Nephron progenitor cell (in vitro differentiated cells): ENCODE data around the gene OMA1.
A peak's percentile ranks its signal among the peaks of the same experiment; 100 is the strongest.
"Not testable (repeated sequence)": the region's sequence is repeated elsewhere in the genome, so short reads cannot be mapped to it uniquely, and the experiment has no call there.

Source experiments
- DNase-seq: peaks from one replicate; pipeline ENCODE4 v3.0.0; 2021
- H3K27ac Mint-ChIP-seq: 2 replicates; pipeline ENCODE4 v1.8.0; 2021; ENCODE audit warnings: mild to moderate bottlenecking, moderate library complexity, mixed read lengths
- H3K27me3 Mint-ChIP-seq: 2 replicates; pipeline ENCODE4 v1.8.0; 2021; ENCODE audit warnings: mild to moderate bottlenecking, low read depth, mixed read lengths; ENCODE audit not compliant: poor library complexity
- H3K36me3 Mint-ChIP-seq: 2 replicates; pipeline ENCODE4 v1.8.0; 2021; ENCODE audit warnings: low read depth, mixed read lengths
- H3K4me1 Mint-ChIP-seq: 2 replicates; pipeline ENCODE4 v1.8.0; 2021; ENCODE audit warnings: mixed read lengths
- H3K4me3 Mint-ChIP-seq: 2 replicates; pipeline ENCODE4 v1.8.0; 2021; ENCODE audit warnings: mild to moderate bottlenecking, moderate library complexity, mixed read lengths
- H3K9me3 Mint-ChIP-seq: 2 replicates; pipeline ENCODE4 v1.8.0; 2021; ENCODE audit warnings: mild to moderate bottlenecking, moderate library complexity, mixed read lengths
- TF ChIP-seq, protein P1 (sequence below): fragments of 200-600 bp; sonication (generic); IDR thresholded peaks from 2 replicates; pipeline ENCODE4 v1.5.0; 2021; ENCODE audit warnings: antibody characterized with exemption

OMA1 gene

DNA sequence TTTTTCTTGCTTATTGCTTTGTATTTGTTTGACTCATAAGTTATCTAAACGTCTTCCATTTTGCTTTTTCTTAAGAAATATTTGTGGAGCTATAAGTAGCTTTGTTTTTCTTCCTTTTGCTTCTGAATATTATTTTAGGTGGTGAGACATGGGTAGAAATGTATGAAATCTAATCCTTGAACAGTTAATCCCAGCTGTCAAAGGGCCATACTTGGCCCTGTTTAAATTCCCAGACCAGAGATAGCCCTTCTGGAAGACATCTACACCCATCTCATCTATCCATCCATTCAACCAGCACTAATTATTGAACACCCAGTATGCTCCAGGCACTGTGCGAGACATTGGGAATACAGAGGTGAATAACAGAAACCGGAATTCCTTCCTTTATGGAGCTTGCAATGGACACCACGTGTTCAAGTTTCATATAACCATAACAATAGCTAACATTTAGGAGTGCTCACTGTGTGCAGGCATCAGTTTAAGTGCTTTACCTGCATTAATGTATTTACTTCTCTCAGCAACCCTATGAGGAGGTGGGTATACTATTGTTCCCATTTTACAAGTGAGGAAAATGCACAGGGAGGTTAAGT, 21.8 kb upstream of the OMA1 start:
- H3K9me3 Mint-ChIP-seq: no peaks in the 10 kb centered on the region
- H3K27ac Mint-ChIP-seq: no peak overlapping the region
- H3K4me1 Mint-ChIP-seq: peaks cover 16% of the 10 kb centered on the region
- TF ChIP-seq, protein P1, sequence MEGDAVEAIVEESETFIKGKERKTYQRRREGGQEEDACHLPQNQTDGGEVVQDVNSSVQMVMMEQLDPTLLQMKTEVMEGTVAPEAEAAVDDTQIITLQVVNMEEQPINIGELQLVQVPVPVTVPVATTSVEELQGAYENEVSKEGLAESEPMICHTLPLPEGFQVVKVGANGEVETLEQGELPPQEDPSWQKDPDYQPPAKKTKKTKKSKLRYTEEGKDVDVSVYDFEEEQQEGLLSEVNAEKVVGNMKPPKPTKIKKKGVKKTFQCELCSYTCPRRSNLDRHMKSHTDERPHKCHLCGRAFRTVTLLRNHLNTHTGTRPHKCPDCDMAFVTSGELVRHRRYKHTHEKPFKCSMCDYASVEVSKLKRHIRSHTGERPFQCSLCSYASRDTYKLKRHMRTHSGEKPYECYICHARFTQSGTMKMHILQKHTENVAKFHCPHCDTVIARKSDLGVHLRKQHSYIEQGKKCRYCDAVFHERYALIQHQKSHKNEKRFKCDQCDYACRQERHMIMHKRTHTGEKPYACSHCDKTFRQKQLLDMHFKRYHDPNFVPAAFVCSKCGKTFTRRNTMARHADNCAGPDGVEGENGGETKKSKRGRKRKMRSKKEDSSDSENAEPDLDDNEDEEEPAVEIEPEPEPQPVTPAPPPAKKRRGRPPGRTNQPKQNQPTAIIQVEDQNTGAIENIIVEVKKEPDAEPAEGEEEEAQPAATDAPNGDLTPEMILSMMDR: no peak
- peaks cover 36% of the 10 kb centered on the region for H3K27me3 Mint-ChIP-seq
- no peak overlapping the region for H3K4me3 Mint-ChIP-seq
- no peak for DNase-seq
- H3K36me3 Mint-ChIP-seq: no peaks in the 10 kb centered on the region

DNA sequence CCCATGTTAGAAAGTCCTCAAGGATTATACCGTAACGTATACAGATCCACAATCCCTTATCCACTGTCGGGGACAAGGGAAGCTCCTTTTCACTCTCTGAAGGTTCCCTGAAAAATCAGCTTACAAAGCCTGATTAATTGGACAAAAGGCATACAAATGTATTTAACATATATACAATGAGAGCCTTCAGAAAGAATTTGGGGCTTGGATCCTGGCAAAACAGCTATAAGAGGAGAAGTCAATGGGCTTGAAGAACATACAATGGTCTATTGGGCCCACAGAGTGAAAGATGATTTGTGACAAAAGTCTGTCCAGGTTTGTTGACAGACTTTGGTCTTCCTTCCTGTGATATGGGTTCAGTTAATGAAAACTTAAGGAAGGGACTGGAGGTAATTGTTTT, 19.8 kb upstream of the OMA1 start:
- no peak overlapping the region for H3K27ac Mint-ChIP-seq
- H3K9me3 Mint-ChIP-seq: no peaks in the 10 kb centered on the region
- DNase-seq: no peak
- H3K36me3 Mint-ChIP-seq: no peaks in the 10 kb centered on the region
- TF ChIP-seq, protein P1: no peak
- no peak overlapping the region for H3K4me3 Mint-ChIP-seq
- H3K27me3 Mint-ChIP-seq: peaks cover 19% of the 10 kb centered on the region
- peaks cover 5% of the 10 kb centered on the region for H3K4me1 Mint-ChIP-seq

DNA sequence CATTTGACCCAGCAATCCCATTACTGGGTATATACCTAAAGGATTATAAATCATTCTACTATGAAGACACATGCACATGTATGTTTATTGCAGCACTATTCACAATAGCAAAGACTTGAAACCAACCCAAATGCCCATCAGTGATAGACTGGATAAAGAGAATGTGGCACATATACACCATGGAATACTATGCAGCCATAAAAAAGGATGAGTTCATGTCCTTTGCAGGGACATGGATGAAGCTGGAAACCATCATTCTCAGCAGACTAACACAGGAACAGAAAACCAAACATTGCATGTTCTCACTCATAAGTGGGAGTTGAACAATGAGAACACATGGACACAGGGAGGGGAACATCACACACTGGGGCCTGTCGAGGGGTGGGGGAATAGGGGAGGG, 17.2 kb upstream of the OMA1 start:
- not testable (repeated sequence) for DNase-seq, H3K4me1 Mint-ChIP-seq, H3K4me3 Mint-ChIP-seq, H3K27me3 Mint-ChIP-seq, H3K36me3 Mint-ChIP-seq, H3K27ac Mint-ChIP-seq
- H3K9me3 Mint-ChIP-seq: peaks cover 12% of the 10 kb centered on the region

DNA sequence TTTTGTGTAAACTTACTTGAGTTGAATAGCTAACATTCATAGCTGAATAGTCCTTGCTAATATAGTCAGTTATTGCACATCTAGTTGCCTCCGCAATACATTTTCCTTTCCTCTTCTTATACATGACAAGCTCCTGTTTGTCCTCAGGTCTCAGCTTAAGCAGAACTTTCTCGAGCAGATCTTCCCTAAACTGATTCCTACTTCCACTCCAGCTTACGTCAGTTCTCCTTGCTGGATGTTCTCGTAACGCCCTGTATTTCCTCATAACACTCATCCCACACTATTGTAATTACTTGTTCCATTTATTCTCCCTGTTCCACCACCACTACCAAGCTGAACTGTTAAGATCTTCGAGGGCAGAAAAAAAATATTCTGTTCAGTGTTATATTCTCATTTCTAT, 15.1 kb upstream of the OMA1 start:
- TF ChIP-seq, protein P1: no peak
- Mint-ChIP-seq H3K4me1 (no peaks in the 10 kb centered on the region), H3K27ac (no peak overlapping the region), H3K4me3 (no peak overlapping the region), H3K36me3 (no peaks in the 10 kb centered on the region), H3K27me3 (peaks cover 10% of the 10 kb centered on the region), H3K9me3 (peaks cover 15% of the 10 kb centered on the region)
- DNase-seq: no peak

DNA sequence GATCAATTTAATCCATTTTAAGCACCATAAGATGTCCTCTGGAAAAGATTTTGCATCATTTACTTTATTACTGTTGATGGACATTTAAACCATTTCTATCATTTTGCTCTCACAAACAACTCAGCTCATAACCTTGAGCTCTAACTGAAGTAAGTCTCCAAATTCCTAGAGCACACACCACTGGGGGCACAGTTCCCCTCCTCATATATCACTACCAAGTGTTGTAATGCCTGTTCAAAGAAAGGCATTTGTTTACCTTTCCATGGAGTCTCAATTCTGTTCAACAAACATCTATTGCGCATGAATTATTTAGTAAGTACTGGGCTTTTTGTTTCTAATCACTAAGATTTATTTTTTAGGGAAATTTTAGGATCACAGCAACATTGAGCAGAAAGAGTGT, 8.9 kb upstream of the OMA1 start:
- no peak overlapping the region for H3K4me3 Mint-ChIP-seq
- no peaks in the 10 kb centered on the region for H3K36me3 Mint-ChIP-seq
- H3K9me3 Mint-ChIP-seq: peaks cover 9% of the 10 kb centered on the region
- peaks cover 7% of the 10 kb centered on the region for H3K27me3 Mint-ChIP-seq
- no peak overlapping the region for H3K27ac Mint-ChIP-seq
- H3K4me1 Mint-ChIP-seq: peaks cover under 1% of the 10 kb centered on the region
- DNase-seq: no peak
- TF ChIP-seq, protein P1: no peak

DNA sequence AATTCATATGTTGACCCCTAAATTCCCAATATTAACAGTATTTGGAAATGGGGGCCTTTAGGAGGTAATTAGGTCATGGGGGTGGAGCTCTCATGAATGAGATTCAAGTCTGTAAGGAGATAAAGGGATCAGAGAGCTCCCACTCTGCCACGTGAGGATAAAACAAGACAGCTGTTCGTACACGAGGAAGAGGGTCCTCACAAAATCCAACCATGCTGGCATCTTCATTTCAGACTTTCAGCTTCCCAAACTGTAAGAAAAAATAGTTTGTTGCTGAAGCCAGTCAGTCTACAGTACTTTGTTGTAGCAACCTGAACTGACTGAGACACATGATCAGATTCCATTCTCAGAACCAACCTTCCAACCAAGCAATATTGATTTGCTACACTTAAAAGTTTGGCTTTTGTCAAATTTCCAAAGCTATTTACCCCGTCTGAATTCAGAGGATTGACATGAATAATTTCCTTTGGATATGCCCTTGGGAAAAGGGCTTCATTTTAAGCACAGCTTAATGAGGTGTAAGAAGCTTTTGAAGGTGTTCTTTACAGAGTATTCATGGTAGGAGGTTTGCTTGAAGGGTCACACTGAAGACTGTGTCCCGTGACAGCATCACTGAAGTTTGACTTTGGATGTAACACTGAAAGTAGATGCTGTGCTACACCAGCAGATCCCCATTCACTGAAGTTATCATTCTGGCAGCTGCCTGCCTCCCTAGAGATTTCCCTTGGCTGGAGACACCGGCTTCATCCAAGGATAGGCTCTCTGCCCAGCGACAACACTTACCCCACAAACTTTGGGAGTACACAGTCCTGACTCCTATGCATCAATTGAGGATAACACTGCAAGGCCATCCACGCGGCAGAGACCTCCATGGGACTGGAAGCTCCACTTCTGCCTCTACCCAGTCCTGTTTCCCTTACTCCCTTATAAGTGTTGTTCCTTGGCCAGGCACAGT, 4.9 kb upstream of the OMA1 start:
- Mint-ChIP-seq H3K9me3 (no peaks in the 10 kb centered on the region), H3K4me1 (peaks cover 24% of the 10 kb centered on the region), H3K27me3 (peaks cover 21% of the 10 kb centered on the region), H3K4me3 (no peak overlapping the region), H3K27ac (no peak overlapping the region), H3K36me3 (no peaks in the 10 kb centered on the region)
- no peak for DNase-seq
- TF ChIP-seq, protein P1: no peak

DNA sequence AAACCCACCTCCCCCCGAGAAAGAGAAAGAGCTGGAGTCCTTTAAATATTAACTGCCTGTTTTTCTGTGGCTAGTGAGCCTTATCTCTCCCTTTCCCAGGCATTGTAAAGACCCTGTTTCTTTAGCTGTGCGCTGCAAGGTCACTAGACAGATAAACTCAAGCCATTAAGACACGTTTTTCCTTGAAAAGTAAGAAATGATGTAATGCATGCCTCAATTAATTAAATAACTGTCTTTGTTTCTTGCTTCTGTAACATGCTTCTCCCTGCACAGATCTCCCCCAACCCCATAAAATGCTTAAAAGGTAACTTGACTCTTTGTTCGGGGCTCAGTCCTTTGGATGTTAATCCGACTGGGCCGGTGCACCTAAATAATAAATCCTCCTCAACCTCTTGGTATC, 2.8 kb upstream of the OMA1 start:
- H3K4me1 Mint-ChIP-seq: peaks cover 36% of the 10 kb centered on the region
- peak overlapping the region; percentile 37 for H3K27ac Mint-ChIP-seq
- DNase-seq, H3K9me3 Mint-ChIP-seq, H3K36me3 Mint-ChIP-seq: not testable (repeated sequence)
- H3K27me3 Mint-ChIP-seq: peaks cover 24% of the 10 kb centered on the region
- peak overlapping the region; percentile 3 for H3K4me3 Mint-ChIP-seq
